Measurements from ENCODE around the gene GSE1.

Gene GSE1

GRCh38 chr16:85681255-85681654, 68.1 kb downstream of the GSE1 start:
- DNase-seq (ENCODE audit: low spot score): no peak

GRCh38 chr16:85682516-85682915, 69.4 kb downstream of the GSE1 start:
- no peak for DNase-seq (ENCODE audit: low spot score)

GRCh38 chr16:85683363-85683762, 70.2 kb downstream of the GSE1 start:
- no peak for DNase-seq (ENCODE audit: low spot score)

- no peak for DNase-seq (ENCODE audit: low spot score)
Observed at GRCh38 chr16:85685251-85685650, 72.1 kb downstream of the GSE1 start.

GRCh38 chr16:85686912-85687591, 73.9 kb downstream of the GSE1 start:
- DNase-seq (ENCODE audit: low spot score): no peak

GRCh38 chr16:85687651-85688471, 74.7 kb downstream of the GSE1 start:
- DNase-seq (ENCODE audit: low spot score): no peak

GRCh38 chr16:85688586-85689284, 75.6 kb downstream of the GSE1 start, which contains the start of gene GINS2:
Gene GINS2 (minus strand): TSS chr16:85688954. CDS start chr16:85688898, 56 bp downstream.
- peak; percentile 98 for DNase-seq (ENCODE audit: low spot score)

GRCh38 chr16:85689285-85689949, 76.3 kb downstream of the GSE1 start:
- no peak for DNase-seq (ENCODE audit: low spot score)

GRCh38 chr16:85689950-85690320, 76.8 kb downstream of the GSE1 start:
- no peak for DNase-seq (ENCODE audit: low spot score)

- no peak for DNase-seq (ENCODE audit: low spot score)
Observed at GRCh38 chr16:85690469-85691064, 77.4 kb downstream of the GSE1 start.

- no peak for DNase-seq (ENCODE audit: low spot score)
Observed at GRCh38 chr16:85695196-85696128, 82.3 kb downstream of the GSE1 start.

GRCh38 chr16:85696781-85697180, 83.7 kb downstream of the GSE1 start:
- DNase-seq (ENCODE audit: low spot score): no peak

GRCh38 chr16:85697431-85697830, 84.3 kb downstream of the GSE1 start:
- DNase-seq (ENCODE audit: low spot score): no peak

GRCh38 chr16:85698459-85698891, 85.4 kb downstream of the GSE1 start:
- DNase-seq (ENCODE audit: low spot score): no peak

GRCh38 chr16:85698935-85699558, 85.9 kb downstream of the GSE1 start:
- DNase-seq (ENCODE audit: low spot score): no peak

- no peak for DNase-seq (ENCODE audit: low spot score)
Observed at GRCh38 chr16:85699628-85700027, 86.5 kb downstream of the GSE1 start.

- no peak for DNase-seq (ENCODE audit: low spot score)
Observed at GRCh38 chr16:85704011-85704410, 90.9 kb downstream of the GSE1 start.

- no peak for DNase-seq (ENCODE audit: low spot score)
Observed at GRCh38 chr16:85704900-85705846, 92.1 kb downstream of the GSE1 start.

GRCh38 chr16:85706449-85707034, 93.4 kb downstream of the GSE1 start:
- DNase-seq (ENCODE audit: low spot score): no peak
